IMR-90 (cell line): Measurements from ENCODE around the gene CCDC40. TPM values are rescaled to one million over a fixed set of nuclear protein-coding genes. Genes with fewer than 3 reads are reported as not detected.
A peak's percentile ranks its signal among the peaks of the same experiment; 100 is the strongest.

ENCODE experiments used
- BHLHE40 ChIP-seq: fragments of 150-350 bp; IDR thresholded peaks from 2 replicates; pipeline ENCODE4 v1.6.1; 2016; ENCODE audit warnings: mild to moderate bottlenecking, low read depth, low read length
- MAZ ChIP-seq: IDR thresholded peaks from 2 replicates; pipeline ENCODE4 v1.6.1; 2012; ENCODE audit warnings: low read depth, mild to moderate bottlenecking, low read length, improper control_type of control experiment, moderate library complexity, borderline replicate concordance
- NFE2L2 ChIP-seq: fragments of 150-350 bp; IDR thresholded peaks from 2 replicates; pipeline ENCODE4 v1.6.1; 2016; ENCODE audit warnings: low read depth, mild to moderate bottlenecking, low read length
- RAD21 ChIP-seq: IDR thresholded peaks from 2 replicates; pipeline ENCODE4 v1.6.1; 2012; ENCODE audit warnings: low read length, improper control_type of control experiment
- polyA plus RNA-seq, 3 experiments: library from polyadenylated mRNA; depleted of rRNA; stranded (reverse); fragments of >200 nt; gene quantifications; 2 replicates each; pipeline ENCODE4 v1.2.3, GENCODE V29; 2012; ENCODE audit warnings: low replicate concordance in 1 of 3
- total RNA-seq: library from RNA; depleted of rRNA; stranded (reverse); fragments of >200 nt; gene quantifications from 2 replicates; pipeline ENCODE4 v1.2.3, GENCODE V29; 2012

Gene CCDC40
- total and polyA plus RNA-seq, 2 of the 4 experiments (the other 2 are of a cell fraction), result 0.90 to 4.7 TPM

- TF ChIP-seq MAZ (peak; percentile 97), NFE2L2 (no peak), RAD21 (peak; percentile 42; the same call in 1 of the 2 replicates), BHLHE40 (peak; percentile 87)
These were observed 64.8 kb downstream of the CCDC40 start, which contains the start of gene GAA (continued) for GRCh38 chr17:80101011-80101945.
